Mesenchymal stem cell (in vitro differentiated cells and primary cell): ENCODE results near the gene MYH11.

Source experiments
- DNase-seq: peaks from one replicate; pipeline ENCODE4 v3.0.0-alpha.2; 2013
- H2AFZ ChIP-seq: one replicate; pipeline ENCODE4 v1.6.1; 2013; ENCODE audit warnings: low read depth, mild to moderate bottlenecking, control low read depth, inconsistent platforms, low read length, moderate library complexity
- H2AK5ac ChIP-seq: 2 replicates; pipeline ENCODE4 v1.6.1; 2013; ENCODE audit warnings: low read length, moderate library complexity, mild to moderate bottlenecking, inconsistent platforms; ENCODE audit not compliant: severe bottlenecking
- H2BK120ac ChIP-seq: one replicate; pipeline ENCODE4 v1.6.1; 2013; ENCODE audit warnings: low read depth, mild to moderate bottlenecking, inconsistent platforms, low read length, moderate library complexity
- H2BK12ac ChIP-seq, 2 experiments: one replicate each; pipeline ENCODE4 v1.6.1; 2013; ENCODE audit warnings: inconsistent platforms in 2 of 2, low read length in 2 of 2, mild to moderate bottlenecking in 2 of 2, moderate library complexity in 2 of 2, control low read depth in 1 of 2
- H2BK15ac ChIP-seq: one replicate; pipeline ENCODE4 v1.6.1; 2013; ENCODE audit warnings: mild to moderate bottlenecking, low read depth, inconsistent platforms; ENCODE audit not compliant: poor library complexity, severe bottlenecking
- H2BK5ac ChIP-seq: 2 replicates; pipeline ENCODE4 v1.6.1; 2013; ENCODE audit warnings: low read depth, mild to moderate bottlenecking, low read length, control low read depth, inconsistent platforms; ENCODE audit not compliant: poor library complexity, severe bottlenecking
- H3K14ac ChIP-seq, 2 experiments: one replicate each; pipeline ENCODE4 v1.6.1; 2013; ENCODE audit warnings: inconsistent platforms in 2 of 2, low read length in 2 of 2, control low read depth in 1 of 2, mild to moderate bottlenecking in 1 of 2, moderate library complexity in 1 of 2
- H3K18ac ChIP-seq, 2 experiments: one replicate each; pipeline ENCODE4 v1.6.1; 2013; ENCODE audit warnings: inconsistent platforms in 2 of 2, low read length in 2 of 2, control low read depth in 1 of 2, low read depth in 1 of 2, mild to moderate bottlenecking in 1 of 2
- H3K23ac ChIP-seq, 2 experiments: one replicate each; pipeline ENCODE4 v1.6.1; 2013; ENCODE audit warnings: inconsistent platforms in 2 of 2, low read length in 2 of 2, mild to moderate bottlenecking in 2 of 2, moderate library complexity in 2 of 2, control low read depth in 1 of 2
- H3K27ac ChIP-seq: 2 replicates; pipeline ENCODE4 v1.5.1; 2013; ENCODE audit warnings: mild to moderate bottlenecking, moderate library complexity, low read length, control low read depth, inconsistent platforms; ENCODE audit not compliant: poor library complexity, severe bottlenecking
- H3K27me3 ChIP-seq, 2 experiments: 2 replicates each; pipeline versions ENCODE4 v1.6.1 to v1.7.0; 2013; ENCODE audit warnings: low read length in 2 of 2, mild to moderate bottlenecking in 2 of 2, moderate library complexity in 2 of 2, control low read depth in 1 of 2, inconsistent platforms in 1 of 2; ENCODE audit not compliant: control insufficient read depth in 1 of 2, insufficient read depth in 1 of 2
- H3K36me3 ChIP-seq, 2 experiments: 2 replicates each; pipeline versions ENCODE4 v1.6.1 to v1.7.0; 2013; ENCODE audit warnings: low read length in 2 of 2, control low read depth in 1 of 2, inconsistent platforms in 1 of 2, low read depth in 1 of 2, mild to moderate bottlenecking in 1 of 2; ENCODE audit not compliant: insufficient read depth in 2 of 2, control insufficient read depth in 1 of 2
- H3K4ac ChIP-seq, 2 experiments: one replicate each; pipeline ENCODE4 v1.6.1; 2013; ENCODE audit warnings: inconsistent platforms in 2 of 2, low read length in 2 of 2, mild to moderate bottlenecking in 2 of 2, moderate library complexity in 2 of 2, control low read depth in 1 of 2, low read depth in 1 of 2
- H3K4me1 ChIP-seq: 2 replicates; pipeline ENCODE4 v1.6.1; 2013; ENCODE audit warnings: low read depth, low read length, control low read depth; ENCODE audit not compliant: control insufficient read depth, insufficient read depth
- H3K4me2 ChIP-seq: 2 replicates; pipeline ENCODE4 v1.6.1; 2013; ENCODE audit warnings: low read length, mild to moderate bottlenecking, inconsistent platforms; ENCODE audit not compliant: poor library complexity, severe bottlenecking
- H3K4me3 ChIP-seq, 2 experiments: 2 replicates each; pipeline versions ENCODE4 v1.5.1 to v1.7.0; 2013; ENCODE audit warnings: low read length in 2 of 2, mild to moderate bottlenecking in 2 of 2, control low read depth in 1 of 2, low read depth in 1 of 2; ENCODE audit not compliant: insufficient read depth in 1 of 2
- H3K79me1 ChIP-seq: replicated peaks from 2 replicates; pipeline ENCODE4 v1.6.1; 2013; ENCODE audit warnings: mild to moderate bottlenecking, control low read depth, low read length, inconsistent platforms; ENCODE audit not compliant: poor library complexity, severe bottlenecking
- H3K9ac ChIP-seq: 2 replicates; pipeline ENCODE4 v1.7.0; 2013; ENCODE audit warnings: mild to moderate bottlenecking, low read length, moderate library complexity
- H3K9me3 ChIP-seq: 2 replicates; pipeline ENCODE4 v1.7.0; 2013; ENCODE audit warnings: mild to moderate bottlenecking, low read length; ENCODE audit not compliant: control insufficient read depth
- H4K8ac ChIP-seq: one replicate; pipeline ENCODE4 v1.6.1; 2013; ENCODE audit warnings: inconsistent platforms, mild to moderate bottlenecking, low read length, moderate library complexity
- H4K91ac ChIP-seq: one replicate; pipeline ENCODE4 v1.6.1; 2013; ENCODE audit warnings: mild to moderate bottlenecking, low read length, inconsistent platforms
- WGBS: methylation state at CpG from one replicate; pipeline ENCODE4 v1.1.7; 2013; ENCODE audit warnings: mixed read lengths; 5-methylcytosine and 5-hydroxymethylcytosine counted together

MYH11 gene

GRCh38 chr16:15752717-15753488 is 103.9 kb downstream of the MYH11 start:
- Histone ChIP-seq H3K9me3 (no peaks in the 10 kb centered on the region), H3K36me3 (no peaks in the 10 kb centered on the region), H3K4ac (no peak overlapping the region), H3K79me1 (no peaks in the 10 kb centered on the region), H4K91ac (no peak overlapping the region), H2BK5ac (no peak overlapping the region), H2AK5ac (no peak overlapping the region), H2BK120ac (no peak overlapping the region), H2BK12ac (no peak overlapping the region), H4K8ac (no peak overlapping the region), H3K14ac (no peak overlapping the region), H2AFZ (no peak overlapping the region), H3K4me2 (no peak overlapping the region), H3K27me3 (peaks cover 0 to 9% of the 10 kb centered on the region in 2 experiments), H3K9ac (no peak overlapping the region), H2BK15ac (no peak overlapping the region), H3K4me1 (peaks cover 3% of the 10 kb centered on the region), H3K4me3 (no peak overlapping the region), H3K27ac (no peak overlapping the region), H3K18ac (no peak overlapping the region), H3K23ac (no peak overlapping the region)
- no peak for DNase-seq
- 85% methylated on average over 12 of the region's 12 CpGs for WGBS

GRCh38 chr16:15751940-15752339 is 104.9 kb downstream of the MYH11 start:
- H2BK5ac ChIP-seq, result no peak overlapping the region
- H2AK5ac ChIP-seq, result no peak overlapping the region
- no peak overlapping the region for H3K4me2 ChIP-seq
- H3K79me1 ChIP-seq, result no peaks in the 10 kb centered on the region
- no peak overlapping the region for H3K27ac ChIP-seq
- no peak overlapping the region for H3K14ac ChIP-seq
- H3K9ac ChIP-seq, result no peak overlapping the region
- H3K18ac ChIP-seq, result no peak overlapping the region
- peaks cover 3% of the 10 kb centered on the region for H3K4me1 ChIP-seq
- H3K4me3 ChIP-seq, result no peak overlapping the region
- no peak overlapping the region for H4K8ac ChIP-seq
- no peak overlapping the region for H2BK15ac ChIP-seq
- H3K27me3 ChIP-seq, result peaks cover 0 to 10% of the 10 kb centered on the region in 2 experiments
- H2AFZ ChIP-seq, result no peak overlapping the region
- H3K36me3 ChIP-seq, result no peaks in the 10 kb centered on the region
- WGBS, result 96% methylated on average over 7 of the region's 7 CpGs
- no peaks in the 10 kb centered on the region for H3K9me3 ChIP-seq
- H2BK120ac ChIP-seq, result no peak overlapping the region
- no peak overlapping the region for H2BK12ac ChIP-seq
- H3K23ac ChIP-seq, result no peak overlapping the region
- H3K4ac ChIP-seq, result no peak overlapping the region
- H4K91ac ChIP-seq, result no peak overlapping the region
- DNase-seq, result no peak

DNA sequence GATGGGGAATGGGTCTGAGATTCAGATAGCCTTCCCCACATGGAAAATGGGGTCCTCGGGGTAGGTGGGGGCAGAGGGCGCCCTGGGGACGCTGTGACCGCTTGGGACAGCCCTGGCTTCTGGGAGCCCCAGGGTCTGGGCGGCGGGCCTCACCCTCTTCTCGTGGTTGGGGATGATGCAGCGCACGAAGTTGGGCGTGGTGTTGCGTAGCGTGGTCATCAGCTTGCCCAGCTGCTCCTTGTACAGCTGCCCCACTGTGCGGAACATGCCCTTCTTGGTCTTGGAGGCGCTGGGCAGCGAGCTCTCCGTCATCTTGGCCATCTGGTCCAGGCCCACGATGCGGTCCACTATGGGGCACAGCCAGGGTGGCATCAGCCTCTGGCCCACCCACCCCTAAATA is 106.8 kb downstream of the MYH11 start:
- Histone ChIP-seq H3K9me3 (no peaks in the 10 kb centered on the region), H2BK5ac (no peak overlapping the region), H3K4me1 (peaks cover 3% of the 10 kb centered on the region), H3K23ac (no peak overlapping the region), H3K14ac (no peak overlapping the region), H3K9ac (no peak overlapping the region), H3K18ac (no peak overlapping the region), H2BK120ac (no peak overlapping the region), H3K4me2 (no peak overlapping the region), H3K79me1 (no peaks in the 10 kb centered on the region), H2BK12ac (no peak overlapping the region), H4K8ac (no peak overlapping the region), H2AFZ (no peak overlapping the region), H2AK5ac (no peak overlapping the region), H2BK15ac (no peak overlapping the region), H3K4me3 (no peak overlapping the region), H3K4ac (no peak overlapping the region), H3K27ac (no peak overlapping the region), H3K27me3 (peaks cover 0 to 14% of the 10 kb centered on the region in 2 experiments), H3K36me3 (no peaks in the 10 kb centered on the region), H4K91ac (no peak overlapping the region)
- 84% methylated on average over 18 of the region's 18 CpGs for WGBS
- no peak for DNase-seq

- no peak overlapping the region for H3K4me3 ChIP-seq
- no peaks in the 10 kb centered on the region for H3K9me3 ChIP-seq
- H3K14ac ChIP-seq, result no peak overlapping the region
- no peak overlapping the region for H2BK15ac ChIP-seq
- no peak for DNase-seq
- peaks cover 3% of the 10 kb centered on the region for H3K4me1 ChIP-seq
- no peak overlapping the region for H4K8ac ChIP-seq
- H3K23ac ChIP-seq, result peak overlapping the region in 1 of 2 experiments; percentile 36
- no peak overlapping the region for H2AFZ ChIP-seq
- no peak overlapping the region for H2AK5ac ChIP-seq
- no peak overlapping the region for H3K18ac ChIP-seq
- no peak overlapping the region for H3K4me2 ChIP-seq
- H3K9ac ChIP-seq, result no peak overlapping the region
- no peak overlapping the region for H3K4ac ChIP-seq
- H3K27me3 ChIP-seq, result peaks cover 0 to 17% of the 10 kb centered on the region in 2 experiments
- no peak overlapping the region for H2BK120ac ChIP-seq
- no peak overlapping the region for H2BK5ac ChIP-seq
- H3K27ac ChIP-seq, result no peak overlapping the region
- H2BK12ac ChIP-seq, result no peak overlapping the region
- 50% methylated on average over 2 of the region's 2 CpGs for WGBS
- H3K36me3 ChIP-seq, result no peaks in the 10 kb centered on the region
- H4K91ac ChIP-seq, result no peak overlapping the region
- H3K79me1 ChIP-seq, result no peaks in the 10 kb centered on the region
Observed at GRCh38 chr16:15749371-15749770, 107.5 kb downstream of the MYH11 start.
